ENCODE results near the gene THOC6. TPM values are rescaled to one million over a fixed set of nuclear protein-coding genes. Genes with fewer than 3 reads are reported as not detected.
A peak's percentile ranks its signal among the peaks of the same experiment; 100 is the strongest.

THOC6 gene
- total RNA-seq, 1 donor from 2014 or later, result 62.4 TPM

- Mint-ChIP-seq H3K27me3 (ENCODE audit: low read depth) (no peaks in the 10 kb centered on the region), H3K27ac (no peak overlapping the region), H3K4me1 (peaks cover 8% of the 10 kb centered on the region), H3K9me3 (no peaks in the 10 kb centered on the region), H3K36me3 (peaks cover 6% of the 10 kb centered on the region), H3K4me3 (peak overlapping the region; percentile 33)
- no peak for TF ChIP-seq CTCF (IDR thresholded peaks at IDR 0.05; ENCODE audit: unreplicated experiment)
- no peak for DNase-seq (ENCODE audit: low spot score in 2 of 2, unreplicated experiment in 2 of 2)
These were observed 33.6 kb downstream of the THOC6 start for GRCh38 chr16:3057181-3058138.

GRCh38 chr16:3058139-3059030 is 34.5 kb downstream of the THOC6 start:
- peak in 1 of 2 experiments; percentile 52 for DNase-seq (ENCODE audit: low spot score in 2 of 2, unreplicated experiment in 2 of 2)
- H3K27ac Mint-ChIP-seq, result no peak overlapping the region

DNA sequence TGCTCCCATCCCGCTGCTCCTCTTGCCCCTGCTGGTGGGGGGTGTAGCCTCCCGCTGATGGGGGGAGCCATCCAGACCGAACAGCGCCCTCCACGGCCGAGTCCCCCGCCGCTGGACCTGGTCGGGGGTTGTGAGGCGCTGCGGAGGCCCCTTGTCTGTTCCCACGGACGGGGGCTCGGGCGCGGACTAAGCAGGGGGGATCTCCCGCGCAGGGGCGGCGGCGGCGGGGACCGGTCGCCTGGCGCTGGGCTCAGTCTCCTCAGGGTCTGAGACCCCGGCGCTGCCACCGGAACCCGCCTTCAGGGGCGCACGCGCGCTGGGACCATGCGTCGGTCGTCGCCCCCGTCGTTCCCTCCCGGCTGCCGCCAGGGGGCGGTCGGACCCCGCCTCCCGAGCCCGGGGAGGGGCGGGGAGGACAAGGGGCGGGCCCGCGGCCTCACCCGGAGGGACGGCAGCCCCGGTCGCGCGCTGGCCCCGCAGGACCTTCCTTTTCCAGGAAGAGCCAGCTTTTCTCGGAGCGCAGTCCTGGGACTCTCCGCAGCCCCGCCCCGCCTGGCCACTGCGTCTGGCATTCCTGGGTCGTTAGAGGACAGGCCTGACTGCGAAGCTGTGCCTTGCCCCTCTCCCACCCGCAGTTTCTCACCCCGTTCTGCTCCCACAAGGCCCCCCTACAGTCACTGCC is 35.3 kb downstream of the THOC6 start:
- peaks cover 8% of the 10 kb centered on the region for H3K4me1 Mint-ChIP-seq
- H3K27ac Mint-ChIP-seq, result peak overlapping the region; percentile 75
- no peaks in the 10 kb centered on the region for H3K9me3 Mint-ChIP-seq
- H3K27me3 Mint-ChIP-seq (ENCODE audit: low read depth), result no peaks in the 10 kb centered on the region
- peak; percentile 97 for TF ChIP-seq CTCF (IDR thresholded peaks at IDR 0.05; ENCODE audit: unreplicated experiment)
- peak; percentile 84 to 94 for DNase-seq (ENCODE audit: low spot score in 2 of 2, unreplicated experiment in 2 of 2)
- H3K4me3 Mint-ChIP-seq, result peak overlapping the region; percentile 79
- no peaks in the 10 kb centered on the region for H3K36me3 Mint-ChIP-seq

More at GRCh38 chr16:3058139-3059030, 34.5 kb downstream of the THOC6 start:
- peaks cover 8% of the 10 kb centered on the region for H3K4me1 Mint-ChIP-seq
- no peak for TF ChIP-seq CTCF (IDR thresholded peaks at IDR 0.05; ENCODE audit: unreplicated experiment)
- H3K27me3 Mint-ChIP-seq (ENCODE audit: low read depth), result no peaks in the 10 kb centered on the region
- H3K36me3 Mint-ChIP-seq, result peaks cover 6% of the 10 kb centered on the region
- H3K4me3 Mint-ChIP-seq, result peak overlapping the region; percentile 79
- no peaks in the 10 kb centered on the region for H3K9me3 Mint-ChIP-seq

- Mint-ChIP-seq H3K27me3 (ENCODE audit: low read depth) (no peaks in the 10 kb centered on the region), H3K27ac (peak overlapping the region; percentile 75)
These were observed 35.9 kb downstream of the THOC6 start for GRCh38 chr16:3059723-3060242.

More at GRCh38 chr16:3059723-3060242, 35.9 kb downstream of the THOC6 start:
- H3K4me3 Mint-ChIP-seq, result peak overlapping the region; percentile 69
- no peaks in the 10 kb centered on the region for H3K9me3 Mint-ChIP-seq
- no peak for TF ChIP-seq CTCF (IDR thresholded peaks at IDR 0.05; ENCODE audit: unreplicated experiment)
- H3K4me1 Mint-ChIP-seq, result peaks cover 8% of the 10 kb centered on the region
- no peak for DNase-seq (ENCODE audit: low spot score in 2 of 2, unreplicated experiment in 2 of 2)
- H3K36me3 Mint-ChIP-seq, result no peaks in the 10 kb centered on the region

Measured in mesothelial cell of epicardium (in vitro differentiated cells).